Activated CD8-positive, alpha-beta memory T cell treated with anti-CD3 and anti-CD28 coated beads for 48 hours (primary cell): ENCODE data around the gene G2E3.
"Not testable (repeated sequence)": the region's sequence is repeated elsewhere in the genome, so short reads cannot be mapped to it uniquely, and the experiment has no call there.

ENCODE experiments used
- DNase-seq, 3 experiments: peaks; one replicate each; pipeline ENCODE4 v3.0.0-alpha.2; 2020; ENCODE audit warnings: low read depth in 2 of 3, low spot score in 2 of 3

Gene G2E3

DNA sequence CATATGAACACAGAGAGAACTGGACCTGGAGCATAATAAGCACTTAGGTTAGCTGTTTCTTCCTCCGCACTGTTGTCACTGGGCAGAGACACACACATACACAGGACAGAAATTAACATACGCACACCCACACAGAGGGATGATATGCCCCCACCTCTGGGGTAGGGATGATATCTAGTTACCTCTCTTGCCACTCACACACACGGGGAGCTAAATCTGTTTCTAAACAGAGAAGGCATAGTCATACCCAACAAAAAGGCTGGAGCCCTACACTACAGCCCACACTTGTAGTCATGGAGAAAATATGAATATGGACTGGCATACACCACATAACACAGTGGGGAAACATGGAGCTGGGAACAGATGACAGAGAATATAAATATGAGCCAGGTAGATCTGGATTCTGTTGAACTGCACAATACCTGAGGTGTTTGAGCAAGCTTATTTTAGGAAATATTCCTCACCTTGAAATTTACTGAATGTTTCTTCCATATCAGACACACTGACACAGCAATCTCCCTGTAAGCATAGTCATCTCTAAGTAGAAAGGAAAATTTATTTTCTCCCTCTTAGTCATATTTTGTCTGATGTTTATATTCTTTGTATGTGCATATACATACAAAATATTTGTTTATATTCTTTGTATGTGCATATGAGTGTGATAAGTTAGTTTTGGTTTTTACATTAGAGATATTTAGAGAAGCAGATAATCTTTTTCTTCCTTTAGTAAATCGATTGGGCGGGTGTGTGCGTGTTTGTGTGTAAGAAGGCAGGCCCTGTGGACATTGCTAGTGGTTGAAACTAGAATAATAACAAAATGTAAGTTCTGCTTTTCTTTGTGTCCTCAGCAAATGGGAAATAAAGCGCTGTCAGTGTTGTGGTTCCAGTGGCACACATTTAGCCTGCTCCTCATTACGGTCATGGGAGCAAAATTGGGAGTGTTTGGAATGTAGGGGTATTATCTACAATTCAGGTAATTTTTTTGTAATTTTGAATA, 42.3 kb downstream of the G2E3 start:
- no peak for DNase-seq

DNA sequence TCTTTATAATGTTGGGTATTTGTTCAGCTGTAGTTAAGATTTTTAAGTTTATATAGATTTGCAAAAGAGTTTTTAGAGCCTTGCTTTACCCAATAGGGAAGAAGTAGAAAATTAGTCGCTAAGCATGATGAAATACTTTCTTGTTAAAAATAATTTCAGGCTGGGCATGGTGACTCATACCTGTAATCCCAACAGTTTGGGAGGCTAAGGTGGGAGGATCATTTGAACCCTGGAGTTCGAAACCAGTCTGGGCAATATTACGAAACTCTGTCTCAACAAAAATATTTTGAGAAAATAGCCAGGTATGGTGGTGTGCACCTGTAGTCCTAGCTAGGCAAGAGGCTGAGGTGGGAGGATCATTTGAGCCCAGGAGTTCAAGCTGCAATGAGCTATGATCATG, 44.4 kb downstream of the G2E3 start:
- no peak for DNase-seq

DNA sequence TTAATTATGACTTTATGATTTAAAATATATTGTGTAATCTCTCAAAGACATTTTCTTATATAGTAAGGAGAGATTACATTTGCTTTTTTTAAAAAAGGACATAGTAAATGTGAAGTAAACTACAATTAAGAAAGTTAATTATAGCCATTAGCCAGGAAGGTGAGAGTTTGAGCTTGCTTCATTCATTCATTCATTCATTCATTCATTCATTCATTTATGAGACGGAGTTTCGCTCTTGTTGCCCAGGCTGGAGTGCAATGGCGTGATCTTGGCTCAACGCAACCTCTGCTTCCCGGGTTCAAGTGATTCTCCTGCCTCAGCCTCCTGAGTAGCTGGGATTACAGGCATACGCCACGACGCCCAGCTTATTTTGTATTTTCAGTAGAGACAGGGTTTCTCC, 45.7 kb downstream of the G2E3 start:
- not testable (repeated sequence) for DNase-seq

DNA sequence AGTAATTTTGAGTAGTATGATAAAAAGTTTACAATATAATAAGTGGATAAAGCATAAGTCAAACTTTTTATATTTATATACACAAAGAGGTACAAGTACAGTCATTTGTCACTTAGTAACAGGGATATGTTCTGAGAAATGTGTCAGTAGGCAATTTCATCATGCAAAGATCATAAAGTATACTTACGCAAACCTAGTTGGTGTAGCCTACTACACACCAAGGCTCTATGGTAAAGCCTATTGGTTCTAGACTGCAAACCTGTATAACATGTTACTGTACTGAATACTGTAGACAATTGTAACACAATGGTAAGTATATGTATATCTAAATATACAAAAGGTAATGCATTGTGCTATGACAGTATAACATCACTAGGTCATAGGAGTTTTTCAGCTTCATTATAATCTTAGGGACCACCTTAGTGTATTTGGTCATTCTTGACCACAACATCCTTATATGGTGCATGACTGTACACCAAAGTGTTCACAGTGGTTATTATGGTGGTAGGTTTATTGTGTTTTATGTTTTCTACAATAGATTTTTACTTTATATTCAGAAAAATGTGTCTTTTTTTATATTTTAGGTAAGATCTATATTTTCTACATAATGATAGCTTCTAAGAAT, 48.3 kb downstream of the G2E3 start:
- no peak for DNase-seq

DNA sequence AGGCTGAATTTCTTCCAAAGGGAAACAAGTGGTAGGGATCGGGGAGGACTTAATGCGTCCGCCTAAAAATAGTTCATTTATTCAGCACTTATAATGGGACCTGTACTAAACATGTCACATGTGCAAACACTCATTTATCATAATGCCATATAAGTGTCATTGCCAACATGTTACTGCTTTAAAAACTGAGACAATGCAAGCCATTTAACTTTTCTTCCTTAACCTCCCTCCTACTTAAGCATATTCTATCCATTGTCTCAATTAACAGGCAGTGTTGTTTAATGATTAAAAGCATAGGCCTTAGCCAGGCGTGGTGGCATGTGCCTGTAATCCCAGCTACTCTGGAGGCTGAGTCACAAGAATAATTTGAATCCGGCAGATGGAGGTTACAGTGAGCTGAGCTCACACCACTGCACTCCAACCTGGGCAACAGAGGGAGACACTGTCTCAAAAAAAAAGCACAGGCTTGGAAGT, 49.6 kb downstream of the G2E3 start:
- no peak for DNase-seq

DNA sequence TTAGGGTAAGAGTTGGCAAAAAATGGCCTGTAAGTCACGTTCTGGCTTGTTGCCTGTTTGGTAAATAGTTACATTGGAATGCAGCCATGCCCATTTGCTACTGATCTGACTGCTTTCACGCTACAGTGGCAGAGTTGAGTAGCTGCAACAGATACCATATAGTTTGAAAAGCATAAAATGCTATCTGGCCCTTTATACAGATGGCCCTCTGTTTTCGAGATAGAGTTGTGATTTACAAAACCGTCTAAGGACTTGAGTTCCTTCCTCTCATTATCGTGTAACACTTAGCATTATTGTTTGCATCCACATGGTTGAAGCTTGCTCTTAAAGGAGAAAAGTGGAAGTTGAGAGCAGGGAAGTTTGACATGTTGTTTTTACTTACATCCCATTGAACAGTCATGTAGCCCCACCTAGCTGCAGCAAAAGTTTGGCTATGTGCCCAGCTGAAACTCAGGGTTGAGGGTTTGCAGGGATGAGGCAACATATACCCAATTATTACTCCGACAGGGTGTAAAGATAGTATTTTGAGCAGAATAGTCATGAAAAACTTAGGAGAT, 51.9 kb downstream of the G2E3 start:
- DNase-seq: no peak

DNA sequence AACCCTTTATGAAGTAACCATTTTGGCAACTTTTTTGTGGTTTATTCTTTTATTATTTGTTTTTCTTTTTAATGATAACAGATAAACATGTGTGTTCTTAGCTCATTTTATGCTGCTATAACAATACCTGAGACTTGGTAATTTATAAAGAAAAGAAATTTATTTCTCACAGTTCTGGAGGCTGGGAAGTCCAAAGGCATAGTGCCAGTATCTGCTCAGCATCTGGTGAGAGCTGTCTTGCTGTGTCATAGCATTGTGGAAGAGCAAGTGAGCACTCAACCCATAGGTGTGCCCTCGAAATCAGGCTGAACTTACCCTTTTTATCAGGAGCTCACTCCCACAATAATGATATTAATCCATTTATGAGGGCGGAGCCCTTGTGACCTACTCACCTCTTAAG, 55.2 kb downstream of the G2E3 start:
- no peak for DNase-seq

DNA sequence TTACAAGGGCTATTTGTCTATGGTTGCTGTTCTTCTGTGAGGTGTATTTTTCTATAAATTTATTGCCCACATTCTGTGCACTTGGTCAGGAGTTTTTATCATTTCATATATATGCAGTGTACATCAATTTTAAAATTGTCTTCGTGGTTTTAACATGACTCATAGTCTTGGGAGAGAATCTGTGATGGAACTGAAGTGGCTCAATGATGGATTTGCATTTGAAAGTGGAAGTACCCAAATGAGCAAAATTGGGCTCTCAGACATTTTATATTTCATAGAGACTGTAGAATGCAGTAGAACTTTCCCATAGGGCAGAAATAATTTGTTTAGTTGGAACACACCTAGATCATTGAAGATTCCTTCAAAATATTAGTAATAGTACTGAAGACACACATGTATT, 61.2 kb downstream of the G2E3 start:
- DNase-seq: no peak

DNA sequence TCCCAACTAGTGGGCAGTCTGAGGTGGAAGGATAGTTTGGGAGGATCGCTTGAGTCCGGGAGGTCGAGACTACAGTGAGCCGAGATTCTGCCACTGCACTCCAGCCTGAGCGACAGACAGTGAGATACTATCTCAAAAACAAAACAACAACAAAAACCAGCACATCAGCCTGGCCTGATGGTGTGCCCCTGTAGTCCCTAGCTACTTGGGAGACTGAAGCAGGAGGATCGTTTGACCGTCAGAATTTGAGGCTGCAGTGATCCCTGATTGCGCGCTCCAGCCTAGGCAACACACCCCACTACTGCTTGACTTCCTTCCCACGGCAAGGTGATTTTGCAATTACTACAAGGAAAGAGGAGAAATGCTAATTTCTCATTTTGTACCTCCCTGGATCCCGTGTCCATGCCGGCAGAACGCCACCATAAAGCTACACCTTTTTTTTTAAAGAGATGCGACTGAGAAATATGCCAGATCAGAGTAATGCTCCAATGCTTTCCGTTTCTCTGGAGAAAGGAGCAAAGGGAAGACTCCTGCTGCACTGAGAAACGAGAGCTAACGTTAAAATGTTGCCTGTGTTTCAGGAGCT, 62.5 kb downstream of the G2E3 start:
- no peak for DNase-seq

DNA sequence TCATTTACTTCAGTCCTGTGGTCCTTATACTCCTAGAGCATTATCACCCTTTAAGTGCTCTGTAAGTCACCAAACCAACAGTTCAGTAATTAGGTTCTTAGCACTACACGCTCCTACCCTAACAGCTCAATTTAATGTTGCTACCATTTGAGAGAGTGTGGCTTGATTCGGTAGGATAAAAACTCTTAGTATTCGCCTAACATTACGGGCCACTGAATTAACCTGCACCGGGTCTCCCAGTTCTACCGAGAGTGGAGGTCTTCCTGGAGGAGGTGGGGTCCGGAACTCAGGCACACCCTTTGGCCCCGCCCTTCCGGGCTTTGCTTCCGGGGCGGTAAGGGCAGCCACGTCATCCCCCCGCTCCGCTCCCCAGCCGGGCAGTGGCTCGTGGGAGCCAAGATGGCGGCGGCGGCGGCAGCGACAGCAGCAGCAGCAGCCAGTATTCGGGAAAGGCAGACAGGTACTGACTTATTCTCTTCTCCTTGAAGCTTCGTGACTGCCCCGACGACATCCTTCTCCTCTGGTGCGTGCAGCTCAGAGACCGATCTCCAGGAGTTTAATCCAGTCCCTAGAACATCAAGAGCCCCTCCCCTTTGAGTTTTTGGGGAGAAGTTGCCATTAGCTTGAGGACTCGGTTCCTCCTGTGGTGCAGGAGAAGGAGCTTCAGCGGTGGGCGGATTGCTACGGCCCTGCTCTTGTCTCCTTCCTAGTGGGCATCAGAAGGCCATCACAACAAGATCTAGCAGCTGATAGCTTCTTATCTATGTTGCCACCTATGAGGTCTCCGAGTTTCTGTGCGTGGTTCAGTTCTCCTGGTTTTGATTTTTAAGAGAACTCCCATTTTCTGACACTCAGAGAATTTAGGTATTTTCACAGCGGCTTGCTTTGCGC, 63.2 kb downstream of the G2E3 start, which contains the start of gene SCFD1:
Gene SCFD1 (plus strand): TSS at position 380 of the 891 bp plus-strand sequence. CDS start 20 bp downstream, at position 400.
- DNase-seq: peak; percentile 76 to 90 (median 81)

DNA sequence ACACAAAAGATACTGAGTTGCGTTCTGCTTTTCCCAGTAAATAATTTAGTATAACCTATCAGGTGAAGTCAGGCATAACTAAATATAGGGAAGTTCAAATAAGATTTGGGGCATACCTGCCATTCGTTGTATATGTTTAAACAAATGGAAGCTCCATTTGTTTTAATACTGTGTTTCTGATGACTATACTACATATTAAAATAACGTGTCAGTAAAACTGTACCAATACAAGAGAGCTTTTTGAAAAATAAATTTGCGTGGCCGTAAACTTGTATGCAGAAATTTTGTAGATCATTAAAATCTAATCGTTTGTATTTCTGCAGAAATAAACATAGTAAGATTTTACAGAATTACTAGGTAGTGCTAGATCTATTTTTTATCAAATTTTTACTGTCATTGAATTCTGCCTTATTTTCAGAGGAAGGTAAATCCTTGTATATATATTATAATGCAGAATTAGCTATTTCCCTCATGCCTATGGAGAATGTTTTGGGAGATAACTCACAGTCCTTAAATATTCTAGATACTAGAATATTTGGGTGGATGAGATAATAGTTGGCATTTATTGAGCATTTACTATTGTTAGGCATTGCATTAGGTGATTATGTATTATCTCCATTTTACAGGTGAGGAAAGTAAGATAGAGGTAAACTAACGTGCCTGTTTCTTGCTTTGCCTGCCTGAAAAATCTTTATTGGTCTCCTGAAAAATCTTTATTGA, 64.6 kb downstream of the G2E3 start:
- DNase-seq: no peak

DNA sequence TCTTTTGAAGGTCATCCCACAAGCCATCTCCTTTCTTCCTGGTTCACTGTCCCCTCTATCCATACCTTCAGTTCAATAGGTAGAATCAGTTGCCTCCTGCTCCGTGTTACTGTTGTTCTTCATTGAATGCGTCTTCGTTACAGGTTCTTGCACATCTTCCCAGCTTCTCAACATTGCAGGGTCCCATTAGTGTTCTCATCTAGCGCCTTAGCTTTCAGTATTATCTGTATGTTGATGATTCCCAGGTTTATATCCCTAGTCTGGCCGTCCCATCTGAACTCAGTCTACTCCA, 65.1 kb downstream of the G2E3 start:
- DNase-seq: no peak

DNA sequence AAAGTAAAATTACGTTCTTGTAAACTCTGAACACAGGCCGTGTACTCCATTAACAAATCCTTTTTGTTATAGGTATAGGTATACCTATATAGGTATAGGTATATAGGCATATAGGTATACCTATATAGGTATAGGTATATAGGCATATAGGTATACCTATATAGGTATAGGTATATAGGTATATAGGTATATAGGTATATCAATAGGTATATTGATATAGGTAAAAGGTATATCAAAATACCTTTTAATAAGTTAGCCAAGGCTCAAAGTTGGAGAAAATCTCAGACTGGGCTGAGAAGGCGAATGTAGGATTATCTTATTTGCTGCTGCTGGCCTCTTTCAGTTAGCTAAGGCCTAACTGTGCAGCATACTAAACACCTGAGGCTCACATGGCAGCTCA, 66.6 kb downstream of the G2E3 start:
- no peak for DNase-seq

DNA sequence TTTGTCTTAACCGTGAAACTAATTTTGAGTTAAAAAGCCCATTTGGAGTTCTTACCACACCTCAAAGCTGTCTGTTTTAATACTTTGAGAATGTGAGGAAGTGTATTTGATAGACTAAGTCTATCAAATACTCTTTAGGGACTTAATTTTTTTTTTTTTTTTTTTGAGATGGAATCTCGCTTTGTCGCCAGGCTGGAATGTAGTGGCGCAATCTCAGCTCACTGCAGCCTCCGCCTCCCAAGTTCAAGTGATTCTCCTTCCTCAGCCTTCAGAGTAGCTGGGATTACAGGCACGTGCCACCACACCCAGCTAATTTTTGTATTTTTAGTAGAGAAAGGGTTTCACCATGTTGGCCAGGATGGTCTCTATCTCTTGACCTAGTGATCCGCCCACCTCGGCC, 70.5 kb downstream of the G2E3 start:
- DNase-seq: not testable (repeated sequence)

DNA sequence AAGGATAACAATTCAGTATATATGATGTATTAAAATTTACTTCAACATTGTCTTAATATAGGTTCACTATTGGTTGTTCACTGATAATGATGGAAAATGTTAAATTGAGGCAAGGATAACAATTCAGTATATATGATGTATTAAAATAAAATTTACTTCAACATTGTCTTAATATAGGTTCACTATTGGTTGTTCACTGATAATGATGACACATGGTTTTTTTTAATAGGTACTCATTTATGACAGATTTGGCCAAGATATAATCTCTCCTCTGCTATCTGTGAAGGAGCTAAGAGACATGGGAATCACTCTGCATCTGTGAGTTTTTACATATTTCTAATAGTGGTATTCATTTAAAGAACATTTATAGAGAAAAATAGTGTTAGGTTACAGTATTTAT, 71.3 kb downstream of the G2E3 start:
- DNase-seq: no peak

DNA sequence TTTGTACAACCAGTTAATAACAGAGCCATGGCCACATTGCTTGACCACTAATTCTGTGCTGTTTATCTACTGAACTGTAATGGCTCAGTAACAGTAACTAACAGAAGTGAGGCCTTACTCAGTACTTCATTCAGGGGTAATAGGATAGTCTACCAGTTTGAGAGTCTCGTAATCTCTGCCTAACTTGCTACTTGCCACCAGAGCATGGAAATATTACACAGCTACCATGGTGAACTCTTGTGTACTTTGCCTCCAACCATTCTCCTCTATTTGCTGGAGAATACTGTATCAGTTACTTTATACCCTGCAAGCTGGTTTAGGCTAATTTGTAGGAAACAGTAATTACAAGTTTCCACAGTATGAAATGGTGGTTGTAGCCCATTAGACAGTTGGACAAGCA, 73.8 kb downstream of the G2E3 start:
- no peak for DNase-seq

DNA sequence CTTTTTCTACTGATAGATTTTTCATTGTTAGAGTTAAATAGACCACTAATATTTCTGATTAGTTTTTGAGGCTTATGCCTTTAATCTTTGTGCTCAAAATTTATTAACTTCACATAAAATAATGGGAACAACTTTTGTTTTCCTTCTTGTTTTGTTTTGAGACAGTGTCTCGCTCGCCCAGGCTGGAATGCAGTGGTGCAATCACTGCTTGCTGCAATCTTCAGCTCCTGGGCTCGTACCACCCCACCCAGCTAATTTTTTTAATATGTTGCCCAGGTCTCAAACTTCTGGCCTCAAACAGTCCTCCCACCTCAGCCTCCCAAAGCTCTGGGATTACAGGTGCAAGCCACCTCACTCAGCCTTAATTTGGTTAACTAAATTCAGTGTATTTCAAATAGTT, 80.0 kb downstream of the G2E3 start:
- no peak for DNase-seq

DNA sequence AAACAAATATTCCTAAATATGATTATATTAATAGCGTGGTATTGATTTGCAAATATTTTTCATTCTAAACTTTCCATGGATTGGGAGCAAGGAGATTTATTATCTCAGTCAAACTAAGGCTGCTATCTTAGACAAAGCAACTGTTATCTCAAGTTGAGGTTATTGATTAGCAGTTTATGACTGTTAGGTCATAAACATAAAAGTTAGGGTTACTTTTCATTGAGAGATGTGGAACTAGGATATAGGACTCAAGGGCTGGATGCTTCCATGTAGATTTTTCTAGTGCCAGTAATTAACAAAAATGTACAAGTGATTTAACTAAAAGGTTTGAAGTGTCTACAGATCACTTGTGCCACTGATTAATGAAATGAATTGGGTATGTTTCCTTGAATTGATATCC, 82.2 kb downstream of the G2E3 start:
- DNase-seq: no peak

DNA sequence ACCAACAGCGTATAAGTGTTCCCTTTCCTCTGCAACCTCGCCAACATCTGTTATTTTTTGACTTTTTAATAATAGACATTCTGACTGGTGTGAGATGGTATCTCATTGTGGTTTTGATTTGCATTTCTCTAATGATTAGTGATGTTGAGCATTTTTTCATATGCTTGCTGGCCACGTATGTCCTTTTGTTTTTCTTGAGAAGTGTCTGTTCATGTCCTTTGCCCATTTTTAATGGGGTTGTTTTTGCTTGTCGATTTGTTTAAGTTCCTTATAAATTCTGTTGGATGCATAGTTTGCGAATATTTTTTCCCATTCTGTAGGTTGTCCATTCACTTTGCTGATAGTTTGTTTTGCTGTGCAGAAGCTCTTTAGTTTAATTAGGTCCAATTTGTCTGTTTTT, 85.5 kb downstream of the G2E3 start:
- DNase-seq: not testable (repeated sequence)

DNA sequence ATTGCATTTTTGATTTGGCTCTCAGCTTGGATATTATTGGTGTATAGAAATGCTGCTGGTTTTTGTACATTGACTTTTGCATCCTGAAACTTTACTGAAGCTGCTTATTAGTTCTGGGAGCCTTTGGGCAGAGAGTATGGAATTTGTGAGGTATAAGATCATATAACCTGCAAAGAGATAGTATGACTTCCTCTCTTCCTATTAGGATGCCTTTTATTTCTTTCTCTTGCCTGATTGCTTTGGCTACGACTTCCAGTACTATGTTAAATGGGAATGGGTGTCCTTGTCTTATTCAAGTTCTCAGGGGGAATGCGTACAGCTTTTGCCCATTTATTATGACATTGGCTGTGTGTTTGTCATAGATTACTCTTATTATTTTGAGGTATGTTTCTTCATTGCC, 86.6 kb downstream of the G2E3 start:
- DNase-seq: no peak
